ENCODE measurements around the gene TMEM60.

The TMEM60 gene

GRCh38 chr7:77799078-77799964, 1.1 kb upstream of the TMEM60 start:
- TF ChIP-seq CTCF (IDR thresholded peaks at IDR 0.05; ENCODE audit: extremely low read depth, missing control alignments) = no peak
- DNase-seq (ENCODE audit: low spot score) = peak; percentile 21

GRCh38 chr7:77797734-77798393, 370 bp downstream of the TMEM60 start:
- no peak for TF ChIP-seq CTCF (IDR thresholded peaks at IDR 0.05; ENCODE audit: extremely low read depth, missing control alignments)
- no peak for DNase-seq (ENCODE audit: low spot score)

- DNase-seq (ENCODE audit: low spot score) = no peak
- TF ChIP-seq CTCF (IDR thresholded peaks at IDR 0.05; ENCODE audit: extremely low read depth, missing control alignments) = no peak
Measured at GRCh38 chr7:77796960-77797359, 1.3 kb downstream of the TMEM60 start.

- DNase-seq (ENCODE audit: low spot score) = no peak
- TF ChIP-seq CTCF (IDR thresholded peaks at IDR 0.05; ENCODE audit: extremely low read depth, missing control alignments) = no peak
Measured at GRCh38 chr7:77796109-77796508, 2.1 kb downstream of the TMEM60 start.

- DNase-seq (ENCODE audit: low spot score) = no peak
- no peak for TF ChIP-seq CTCF (IDR thresholded peaks at IDR 0.05; ENCODE audit: extremely low read depth, missing control alignments)
Measured at GRCh38 chr7:77794000-77794399, 4.2 kb downstream of the TMEM60 start.

GRCh38 chr7:77791956-77792355, 6.3 kb downstream of the TMEM60 start:
- TF ChIP-seq CTCF (IDR thresholded peaks at IDR 0.05; ENCODE audit: extremely low read depth, missing control alignments) = no peak
- DNase-seq (ENCODE audit: low spot score) = no peak

GRCh38 chr7:77791336-77791735, 6.9 kb downstream of the TMEM60 start:
- no peak for TF ChIP-seq CTCF (IDR thresholded peaks at IDR 0.05; ENCODE audit: extremely low read depth, missing control alignments)
- DNase-seq (ENCODE audit: low spot score) = no peak

Data from GM20000 (cell line).